ENCODE data around the gene PARG. TPM values are rescaled to one million over a fixed set of nuclear protein-coding genes. Genes with fewer than 3 reads are reported as not detected.

Gene PARG
- total RNA-seq, 1 donor from 2014 or later: 50.3 TPM

- H3K36me3 ChIP-seq (ENCODE audit: control insufficient read depth, insufficient read depth, low read length): no peaks in the 10 kb centered on the region
- H3K4me3 ChIP-seq (ENCODE audit: low read depth, low read length): no peak overlapping the region
- TF ChIP-seq CTCF (IDR thresholded peaks at IDR 0.05; ENCODE audit: insufficient read depth, low read length, severe bottlenecking): no peak
- DNase-seq (ENCODE audit: low read depth) (no peak), FAIRE-seq (no peak)
- H3K27me3 ChIP-seq (ENCODE audit: control insufficient read depth, insufficient read depth, low read length): no peaks in the 10 kb centered on the region
These were observed 150.7 kb downstream of the PARG start for GRCh38 chr10:49791100-49791499.

DNA sequence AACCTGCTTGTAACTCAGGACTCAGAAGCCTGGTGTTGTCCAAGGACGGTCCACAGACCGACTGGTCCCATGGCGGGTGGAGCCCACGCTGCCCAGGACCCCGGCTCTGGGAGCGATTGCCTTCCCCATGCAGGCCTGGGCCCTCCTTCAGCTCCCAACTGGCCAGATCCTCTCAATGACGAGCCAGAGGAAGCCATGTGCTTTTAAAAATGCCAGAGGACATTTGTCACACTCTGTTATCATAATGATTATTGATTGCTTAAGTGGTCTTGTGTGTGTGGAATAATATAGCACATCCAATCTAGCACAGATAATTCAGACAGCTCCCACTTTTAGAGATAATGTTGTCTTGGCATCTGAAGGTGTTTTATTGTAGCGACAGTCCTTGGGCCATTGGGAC lies 157.1 kb downstream of the PARG start:
- no peak for TF ChIP-seq CTCF (IDR thresholded peaks at IDR 0.05; ENCODE audit: insufficient read depth, low read length, severe bottlenecking)

DNA sequence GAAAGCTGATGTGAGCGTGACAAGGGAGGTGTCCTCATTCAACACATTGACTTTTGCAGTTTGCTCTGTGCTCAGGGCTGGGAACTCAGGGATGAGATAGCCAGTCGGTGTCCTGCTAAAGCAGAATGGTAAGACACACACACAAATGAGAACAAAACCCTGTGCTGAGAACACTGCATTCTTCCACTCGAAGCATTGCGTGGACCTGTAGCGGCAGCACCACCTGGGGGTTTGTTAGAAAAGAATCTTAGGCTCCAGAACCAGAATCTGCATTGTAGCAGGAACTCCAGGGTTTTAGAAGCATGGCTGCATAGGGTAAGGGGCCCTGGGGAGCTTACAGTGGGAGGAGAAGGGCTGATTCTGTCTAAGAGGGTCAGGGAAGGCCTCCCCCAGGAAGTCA lies 158.2 kb downstream of the PARG start:
- DNase-seq (ENCODE audit: low read depth) (no peak), FAIRE-seq (no peak)
- H3K36me3 ChIP-seq (ENCODE audit: control insufficient read depth, insufficient read depth, low read length): no peaks in the 10 kb centered on the region
- H3K27me3 ChIP-seq (ENCODE audit: control insufficient read depth, insufficient read depth, low read length): no peaks in the 10 kb centered on the region
- H3K4me3 ChIP-seq (ENCODE audit: low read depth, low read length): no peak overlapping the region
- no peak for TF ChIP-seq CTCF (IDR thresholded peaks at IDR 0.05; ENCODE audit: insufficient read depth, low read length, severe bottlenecking)

More for the DNA sequence above, 157.1 kb downstream of the PARG start:
- DNase-seq (ENCODE audit: low read depth) (no peak), FAIRE-seq (no peak)
- no peaks in the 10 kb centered on the region for H3K36me3 ChIP-seq (ENCODE audit: control insufficient read depth, insufficient read depth, low read length)
- no peak overlapping the region for H3K4me3 ChIP-seq (ENCODE audit: low read depth, low read length)
- no peaks in the 10 kb centered on the region for H3K27me3 ChIP-seq (ENCODE audit: control insufficient read depth, insufficient read depth, low read length)

GRCh38 chr10:49781247-49781646 lies 160.6 kb downstream of the PARG start:
- Histone ChIP-seq H3K27me3 (ENCODE audit: control insufficient read depth, insufficient read depth, low read length) (no peaks in the 10 kb centered on the region), H3K4me3 (ENCODE audit: low read depth, low read length) (no peak overlapping the region), H3K36me3 (ENCODE audit: control insufficient read depth, insufficient read depth, low read length) (no peaks in the 10 kb centered on the region)
- DNase-seq (ENCODE audit: low read depth) (peak; percentile 5), FAIRE-seq (no peak)
- no peak for TF ChIP-seq CTCF (IDR thresholded peaks at IDR 0.05; ENCODE audit: insufficient read depth, low read length, severe bottlenecking)

DNA sequence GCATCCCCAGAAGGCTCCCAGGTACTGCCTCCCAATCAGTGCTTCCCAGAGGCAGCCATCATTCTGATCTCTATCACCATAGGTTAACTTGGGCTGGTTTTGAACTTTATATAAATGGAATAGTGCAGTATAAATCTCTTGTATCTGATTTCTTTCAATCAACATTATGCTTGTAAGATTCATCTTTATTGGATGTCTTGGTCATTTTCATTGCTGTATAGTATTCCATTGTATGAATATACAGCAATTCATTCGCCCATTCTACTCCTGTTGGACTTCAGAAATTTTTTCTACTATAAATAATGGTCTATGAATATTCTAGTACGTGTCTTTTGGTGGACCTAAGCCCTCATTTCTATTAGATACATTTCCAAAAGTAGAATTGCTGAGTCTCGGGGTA lies 163.6 kb downstream of the PARG start:
- H3K27me3 ChIP-seq (ENCODE audit: control insufficient read depth, insufficient read depth, low read length): no peaks in the 10 kb centered on the region
- DNase-seq (ENCODE audit: low read depth) (no peak), FAIRE-seq (no peak)
- no peaks in the 10 kb centered on the region for H3K36me3 ChIP-seq (ENCODE audit: control insufficient read depth, insufficient read depth, low read length)
- H3K4me3 ChIP-seq (ENCODE audit: low read depth, low read length): no peak overlapping the region
- TF ChIP-seq CTCF (IDR thresholded peaks at IDR 0.05; ENCODE audit: insufficient read depth, low read length, severe bottlenecking): no peak

- TF ChIP-seq CTCF (IDR thresholded peaks at IDR 0.05; ENCODE audit: insufficient read depth, low read length, severe bottlenecking): no peak
- Histone ChIP-seq H3K27me3 (ENCODE audit: control insufficient read depth, insufficient read depth, low read length) (no peaks in the 10 kb centered on the region), H3K4me3 (ENCODE audit: low read depth, low read length) (no peak overlapping the region), H3K36me3 (ENCODE audit: control insufficient read depth, insufficient read depth, low read length) (no peaks in the 10 kb centered on the region)
- FAIRE-seq: no peak
- no peak for DNase-seq (ENCODE audit: low read depth)
These were observed 165.0 kb downstream of the PARG start for GRCh38 chr10:49776851-49777250.

All from bronchial epithelial cell (primary cell).